DMS 273 (cell line): ENCODE data around the gene BAHD1.
A peak's percentile ranks its signal among the peaks of the same experiment; 100 is the strongest.

Experiments used
- DNase-seq: peaks from one replicate; lab custom pipeline; 2025; ENCODE audit not compliant: unreplicated experiment; lab: John Stamatoyannopoulos, UW

Gene BAHD1

DNA sequence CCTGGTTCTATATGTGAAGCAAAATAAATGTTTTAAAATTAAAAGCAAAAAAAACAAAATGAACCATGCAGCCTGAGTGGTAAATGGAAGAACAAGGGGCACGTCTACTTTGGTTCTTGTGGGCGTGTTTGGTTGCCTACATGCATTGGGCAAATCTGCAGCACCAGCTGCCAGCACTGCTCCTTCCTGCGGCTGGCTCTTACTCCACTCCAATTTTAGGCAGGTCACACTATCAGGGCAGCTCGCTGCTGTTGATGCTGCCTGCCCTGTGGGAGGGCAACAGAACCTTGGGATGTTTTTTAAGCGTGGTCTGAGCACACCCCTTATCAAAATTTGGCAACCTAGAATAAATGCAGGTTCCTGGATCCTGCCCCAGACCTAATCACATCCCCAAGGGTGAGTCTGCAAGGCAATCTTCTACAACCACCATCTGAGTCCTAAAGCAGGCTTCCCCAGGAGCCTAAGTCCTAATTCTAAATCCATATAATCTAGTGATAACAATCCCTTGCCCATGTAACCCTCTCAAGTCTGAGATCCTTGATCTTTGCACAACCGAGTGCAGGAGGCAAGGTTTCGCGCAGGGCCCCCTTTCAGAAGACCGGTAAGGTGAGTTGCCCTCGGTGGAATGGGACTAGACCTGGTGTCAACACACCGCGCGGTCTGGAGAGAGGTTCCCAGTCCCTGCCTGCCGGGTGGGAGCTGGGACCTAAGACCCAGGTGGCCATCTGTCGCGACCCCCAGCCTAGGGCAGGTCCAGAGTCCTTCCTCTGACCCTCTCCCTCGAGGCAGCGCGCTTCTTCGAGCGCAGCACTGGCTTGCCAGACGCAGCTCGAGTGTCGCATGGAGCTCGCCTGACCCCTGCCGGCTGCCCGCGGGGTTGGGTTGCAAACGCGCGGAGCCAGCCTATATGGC lies 19.3 kb upstream of the BAHD1 start:
- peak; percentile 86 for DNase-seq

DNA sequence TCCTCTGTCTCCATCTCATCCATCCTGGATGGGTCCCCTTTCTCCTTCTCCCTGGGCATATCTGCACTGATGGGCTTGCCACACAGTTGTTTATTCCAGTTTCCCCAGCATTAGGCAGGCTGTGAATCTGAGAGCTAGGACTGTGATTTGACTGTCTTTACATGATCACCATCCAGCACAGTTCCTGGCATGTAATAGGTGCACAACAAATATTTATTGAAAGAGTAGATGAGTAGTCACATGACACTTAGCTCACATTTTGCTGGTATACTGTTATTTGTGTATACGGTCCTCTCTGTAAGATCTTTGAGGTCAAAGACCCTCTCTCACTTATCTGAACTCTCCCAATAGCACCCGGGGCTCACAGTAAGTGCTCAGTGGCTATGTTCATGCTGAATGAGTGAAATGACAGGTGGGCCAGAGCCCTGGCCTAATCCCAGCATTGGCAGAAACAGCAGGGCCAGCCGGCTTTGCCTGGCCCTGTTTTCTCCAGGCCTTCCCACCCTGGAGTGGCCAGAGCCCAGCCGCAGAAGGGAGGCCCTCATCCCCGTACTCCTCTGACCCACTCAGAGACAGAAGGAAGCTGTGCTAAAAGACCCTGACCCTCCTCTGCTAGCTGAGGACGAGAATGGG lies 16.2 kb upstream of the BAHD1 start:
- no peak for DNase-seq

DNA sequence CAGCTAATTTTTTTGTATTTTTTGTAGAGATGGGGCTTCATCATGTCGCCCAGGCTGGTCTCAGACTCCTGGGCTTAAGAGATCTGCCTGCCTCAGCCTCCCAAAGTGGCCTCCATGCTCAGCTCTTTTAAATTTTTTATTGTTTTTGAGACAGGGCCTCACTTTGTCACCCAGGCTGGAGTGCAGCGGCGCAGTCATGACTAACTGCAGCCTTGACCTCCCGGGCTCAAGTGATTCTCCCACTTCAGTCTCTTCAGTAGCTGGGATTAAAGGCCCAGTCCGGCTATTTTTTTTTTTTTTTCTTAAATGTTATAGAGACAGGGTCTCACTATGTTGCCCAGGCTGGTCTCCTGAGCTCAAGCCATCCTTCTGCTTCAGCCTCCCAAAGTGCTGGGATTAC lies 15.1 kb upstream of the BAHD1 start:
- no peak for DNase-seq

DNA sequence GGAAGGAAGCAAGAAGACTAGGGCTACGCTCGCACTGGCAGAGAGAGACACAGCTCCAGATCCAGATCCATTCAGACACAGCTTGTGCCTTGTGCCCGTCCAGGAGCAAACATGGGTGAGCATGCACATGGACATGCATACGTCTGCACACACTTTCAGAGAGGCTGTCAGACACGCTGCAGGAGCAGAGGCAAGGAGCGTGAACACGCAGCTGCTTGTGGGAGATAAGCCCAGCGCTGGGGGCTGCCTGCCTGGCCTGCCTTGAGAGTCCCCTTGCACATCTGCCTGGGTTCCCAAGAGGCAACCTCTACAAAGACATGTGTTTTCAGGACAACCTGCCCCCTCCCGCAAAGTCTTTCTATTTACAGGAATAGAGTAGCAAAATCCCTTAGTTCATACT lies 13.6 kb upstream of the BAHD1 start:
- no peak for DNase-seq

DNA sequence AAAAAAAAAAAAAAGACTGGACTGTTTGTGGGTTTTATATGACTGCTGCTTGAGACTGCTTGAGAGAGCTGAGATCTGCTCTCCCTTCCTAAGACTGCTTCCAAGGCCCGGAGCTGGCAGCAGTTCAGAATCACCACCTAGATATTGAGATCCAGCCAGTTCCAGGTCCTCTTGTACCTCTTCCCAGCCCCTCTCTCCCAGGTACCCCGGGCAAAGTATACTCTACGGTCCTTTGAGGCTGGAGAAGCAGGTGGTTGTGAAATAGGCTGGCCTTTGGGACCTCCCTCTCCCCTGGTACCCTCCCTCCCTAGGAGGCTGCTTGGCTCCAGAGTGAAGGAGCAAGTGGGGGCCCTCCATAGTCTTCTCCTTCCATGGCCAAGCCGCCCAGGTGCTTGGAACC lies 12.6 kb upstream of the BAHD1 start:
- DNase-seq: no peak

DNA sequence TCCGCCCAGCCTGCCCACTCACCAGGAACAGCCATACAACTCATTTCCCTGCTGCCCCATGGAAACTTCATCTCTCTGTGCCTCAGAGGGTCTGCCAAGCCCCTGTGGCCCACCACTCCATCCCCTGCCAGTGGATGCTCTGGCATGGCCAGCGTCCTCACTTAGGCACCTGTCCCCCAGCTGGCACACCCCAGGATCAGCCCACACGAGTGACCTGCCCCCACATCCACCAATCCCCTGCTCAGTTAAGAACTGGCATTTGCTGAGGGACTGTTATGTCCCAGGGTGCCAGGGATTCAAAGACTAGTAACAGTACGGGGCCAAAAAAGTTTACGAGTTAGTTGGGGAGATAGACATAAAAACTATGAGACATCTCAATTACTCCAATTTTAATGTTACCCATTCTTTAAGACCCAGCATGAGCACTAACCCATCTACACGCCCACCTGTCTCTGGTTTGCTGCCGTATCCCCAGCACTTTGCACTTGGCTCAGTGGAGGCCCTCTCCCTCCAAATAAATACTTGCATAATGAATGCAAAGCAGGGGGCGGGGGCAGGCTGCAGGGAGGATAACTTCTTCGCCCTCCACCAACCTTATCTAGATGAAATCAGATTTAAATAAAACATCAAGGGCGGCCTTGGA lies 11.6 kb upstream of the BAHD1 start:
- no peak for DNase-seq

DNA sequence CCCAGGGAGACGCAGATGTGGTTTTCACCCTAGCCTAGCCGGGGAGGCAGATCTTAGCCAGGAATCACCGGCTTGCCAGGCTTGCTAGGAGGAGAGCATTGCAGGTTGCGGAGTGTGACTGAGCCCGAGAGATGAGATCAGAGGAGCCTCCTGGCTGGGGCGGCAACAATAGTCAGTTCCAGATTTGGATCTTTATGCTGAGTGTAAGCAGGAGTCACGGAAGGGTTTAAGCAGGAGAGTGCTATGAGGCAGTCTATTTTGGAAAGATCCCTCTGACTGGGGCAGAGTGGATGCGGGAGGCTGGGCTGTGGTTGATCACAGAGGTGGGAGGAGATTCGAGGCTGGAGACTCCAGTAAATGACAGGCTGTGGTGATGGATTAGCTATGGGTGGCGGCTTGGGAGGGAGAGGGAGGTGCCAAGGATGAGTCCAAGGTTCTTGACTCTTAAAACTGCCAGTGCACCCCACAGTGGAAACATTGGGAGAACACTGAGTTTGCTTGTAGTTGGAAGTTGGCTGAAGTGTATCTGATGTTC lies 10.4 kb upstream of the BAHD1 start:
- DNase-seq: peak; percentile 38

DNA sequence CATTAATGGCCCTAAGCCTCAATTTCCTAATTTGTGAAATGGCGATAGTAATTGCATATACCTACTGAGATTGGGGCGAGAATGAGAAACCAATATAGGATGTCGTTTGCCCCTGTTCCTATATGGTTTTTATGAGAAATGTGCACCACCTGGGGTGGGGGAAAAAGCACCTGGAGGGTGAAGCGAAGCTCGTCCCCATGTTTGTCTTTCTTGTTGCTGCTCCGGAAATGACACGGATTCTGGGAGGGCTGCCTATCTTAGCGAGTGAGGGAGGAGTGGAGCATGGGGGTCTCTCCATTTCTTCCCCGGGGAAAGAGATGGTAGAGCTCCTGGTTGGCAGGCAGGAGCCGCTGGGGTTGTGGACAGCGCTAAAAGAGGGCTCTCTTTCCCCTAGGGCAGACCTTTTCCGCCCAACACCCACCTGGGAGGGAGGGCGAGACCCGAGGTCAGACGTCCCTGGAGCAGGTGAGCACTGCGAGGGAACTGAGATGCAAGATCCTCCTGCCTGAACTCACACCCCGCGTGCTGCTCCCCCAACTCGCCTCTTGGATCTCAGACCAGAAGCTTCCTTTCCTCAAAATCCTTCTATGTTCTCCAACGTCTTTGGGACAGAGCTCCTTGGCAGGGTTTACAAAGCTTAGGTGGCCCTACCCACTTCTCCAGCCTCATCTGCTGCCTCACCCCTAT lies 5.6 kb upstream of the BAHD1 start:
- no peak for DNase-seq

DNA sequence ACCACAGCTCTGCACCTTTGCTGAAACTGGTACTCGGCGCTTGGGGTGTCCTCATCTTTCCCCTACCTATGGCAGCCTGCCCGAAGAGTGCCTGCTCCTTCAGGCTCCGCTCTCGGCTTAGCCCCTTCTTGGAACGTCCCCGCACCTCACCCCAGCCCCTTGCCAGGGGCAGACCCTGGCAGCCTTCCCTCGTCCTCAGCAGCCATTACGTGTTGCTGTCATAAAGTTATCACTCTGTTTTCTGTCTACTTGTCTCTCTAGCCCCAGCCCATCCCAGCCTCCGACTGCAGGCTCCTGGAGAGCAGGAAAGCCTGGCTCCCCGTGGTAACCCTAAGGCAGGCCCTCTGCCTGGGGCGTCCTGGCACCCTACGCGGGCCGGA lies 5.1 kb upstream of the BAHD1 start:
- no peak for DNase-seq

DNA sequence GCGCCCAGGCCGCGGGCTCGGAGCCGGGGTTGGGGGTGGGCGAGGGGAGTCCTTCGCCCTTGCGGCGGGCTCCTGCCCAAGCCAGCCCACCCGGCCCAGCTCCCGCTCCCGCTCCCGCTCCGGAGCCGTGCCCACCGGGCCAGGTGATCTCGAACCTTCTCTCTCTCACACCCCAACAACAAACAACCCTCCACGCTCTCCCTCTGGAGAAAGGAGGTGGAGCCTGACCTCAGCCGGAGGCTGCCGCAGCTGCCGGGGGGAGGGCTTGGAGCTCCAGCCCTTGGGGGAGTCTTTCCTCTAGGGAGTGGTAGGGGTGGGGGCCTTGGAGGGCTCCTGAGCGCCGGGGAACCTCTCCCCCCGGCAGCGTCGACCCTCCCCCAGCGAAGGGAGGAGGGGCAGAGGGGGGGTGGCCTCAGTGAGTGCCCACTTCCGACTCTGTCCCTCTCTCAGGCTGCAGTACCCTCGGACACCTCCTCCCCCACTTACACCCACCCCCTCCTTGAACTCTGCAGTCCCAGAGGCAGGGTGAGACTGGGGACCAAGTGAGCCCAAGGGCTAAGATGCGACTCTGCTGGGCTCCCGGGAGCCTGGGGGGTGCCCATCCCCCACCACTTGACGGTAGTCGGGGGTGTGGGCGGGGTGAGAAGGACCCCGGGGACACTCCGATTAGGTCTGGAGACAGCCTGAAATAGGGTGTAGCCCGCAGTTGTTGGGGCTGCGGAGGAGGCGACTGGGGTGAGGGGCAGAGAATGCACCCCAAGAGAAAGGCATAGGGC lies 4.4 kb upstream of the BAHD1 start:
- DNase-seq: peak; percentile 43

DNA sequence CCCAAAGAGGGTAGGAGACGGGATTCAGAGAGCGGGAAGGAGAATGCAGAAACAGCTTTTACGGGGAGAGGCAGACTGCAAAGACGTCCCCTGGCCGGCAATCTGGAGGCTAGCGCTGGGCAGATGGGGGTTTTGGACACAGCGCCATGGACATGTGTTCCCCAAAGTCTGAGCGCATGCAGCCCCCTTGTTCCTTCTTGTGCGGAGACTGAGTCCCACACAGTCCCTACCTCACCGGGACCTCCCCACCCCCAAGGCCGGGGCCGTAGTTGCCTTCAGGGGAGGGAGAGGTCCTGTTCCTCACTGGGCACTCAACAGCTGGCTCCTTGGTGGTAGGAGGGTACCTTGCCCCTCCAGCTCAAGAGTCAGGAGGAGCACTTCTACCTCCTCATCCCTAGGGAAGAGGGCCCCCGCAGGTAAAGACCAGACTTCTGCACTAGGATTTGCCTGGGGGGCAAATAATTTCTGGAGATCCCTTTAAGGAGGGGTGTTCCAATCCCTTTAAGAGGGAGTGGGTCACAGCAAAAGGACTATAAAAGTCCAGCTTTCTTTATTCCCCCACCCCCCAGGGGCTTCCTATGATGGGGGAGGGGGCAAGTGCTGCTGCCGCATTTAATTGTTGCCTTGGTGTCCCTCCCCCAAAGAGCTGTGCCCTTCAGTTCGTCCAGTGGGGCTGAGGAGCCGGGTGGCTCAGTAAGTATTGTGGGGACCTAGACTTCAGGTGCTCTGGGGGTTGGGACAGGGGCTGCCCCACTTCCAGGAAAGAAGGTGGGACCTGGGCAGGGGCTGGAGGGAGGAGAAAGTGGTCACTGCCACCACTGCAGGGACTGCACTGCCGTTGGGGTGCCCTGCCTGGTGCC lies 3.6 kb upstream of the BAHD1 start:
- DNase-seq: peak; percentile 36

DNA sequence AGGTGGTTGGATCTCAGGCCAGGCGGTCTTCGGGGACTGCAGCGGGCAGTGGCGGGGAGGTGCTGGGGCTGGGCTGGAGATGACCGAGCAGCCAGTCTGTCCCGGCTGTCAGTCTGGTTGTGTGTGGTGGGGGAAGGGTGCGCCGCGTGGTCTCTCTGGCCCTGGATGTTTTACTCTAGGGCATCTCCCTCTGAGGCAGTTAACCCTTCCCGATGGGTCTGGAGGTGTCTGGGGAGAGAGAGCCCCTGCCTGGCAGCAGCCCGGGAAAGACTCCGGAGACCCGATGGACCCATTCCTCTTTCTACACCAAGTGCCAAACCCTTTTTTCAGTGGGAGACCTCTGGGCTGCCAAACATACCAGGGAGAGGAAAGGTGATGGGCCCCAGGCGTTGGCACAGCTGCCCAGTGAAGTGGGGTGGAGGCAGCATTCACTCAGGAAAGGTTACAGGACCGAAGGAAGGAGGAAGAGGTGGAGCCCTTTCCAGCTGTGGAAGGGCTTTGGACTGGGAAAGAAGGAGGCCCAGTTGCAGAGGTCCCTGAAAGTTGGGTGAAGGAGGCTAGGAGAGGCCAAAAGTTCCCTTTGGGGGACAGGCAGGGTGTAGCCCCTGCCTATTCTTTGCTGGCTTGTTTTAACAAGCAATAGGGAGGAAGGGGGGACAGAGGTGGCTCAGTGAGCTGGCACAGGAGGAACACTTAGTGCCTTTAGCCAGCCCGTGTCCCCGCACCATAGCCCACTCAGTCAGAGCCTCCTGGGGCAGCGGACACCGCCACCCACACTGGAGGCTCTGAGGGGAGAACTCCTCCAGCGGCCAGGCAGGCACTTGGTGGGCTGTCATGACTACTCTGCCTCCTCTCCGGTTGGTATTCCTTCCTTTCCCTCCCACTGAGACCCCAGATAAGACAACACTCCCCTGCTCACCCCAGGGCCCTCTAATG lies 2.7 kb upstream of the BAHD1 start:
- no peak for DNase-seq

DNA sequence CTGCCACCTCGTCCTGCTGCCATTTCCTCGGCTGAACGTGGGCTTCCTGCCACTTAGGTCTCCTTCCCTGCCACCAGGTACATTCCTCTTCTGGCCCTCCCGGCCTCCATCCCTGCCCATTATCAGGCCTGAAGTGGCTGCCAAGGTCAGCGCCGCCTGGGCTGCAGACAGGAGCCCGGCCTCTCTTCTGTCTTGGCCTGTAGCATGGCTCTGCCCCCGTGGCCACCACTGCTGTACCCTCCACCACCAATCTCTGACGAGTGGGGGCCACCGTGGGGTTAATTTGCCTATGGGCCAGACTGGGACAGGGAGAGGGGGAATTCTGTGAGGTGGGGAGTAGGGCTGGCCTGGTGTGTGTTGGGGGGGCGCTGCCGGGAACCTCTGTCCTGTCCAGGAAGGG lies 2.0 kb upstream of the BAHD1 start:
- DNase-seq: no peak

DNA sequence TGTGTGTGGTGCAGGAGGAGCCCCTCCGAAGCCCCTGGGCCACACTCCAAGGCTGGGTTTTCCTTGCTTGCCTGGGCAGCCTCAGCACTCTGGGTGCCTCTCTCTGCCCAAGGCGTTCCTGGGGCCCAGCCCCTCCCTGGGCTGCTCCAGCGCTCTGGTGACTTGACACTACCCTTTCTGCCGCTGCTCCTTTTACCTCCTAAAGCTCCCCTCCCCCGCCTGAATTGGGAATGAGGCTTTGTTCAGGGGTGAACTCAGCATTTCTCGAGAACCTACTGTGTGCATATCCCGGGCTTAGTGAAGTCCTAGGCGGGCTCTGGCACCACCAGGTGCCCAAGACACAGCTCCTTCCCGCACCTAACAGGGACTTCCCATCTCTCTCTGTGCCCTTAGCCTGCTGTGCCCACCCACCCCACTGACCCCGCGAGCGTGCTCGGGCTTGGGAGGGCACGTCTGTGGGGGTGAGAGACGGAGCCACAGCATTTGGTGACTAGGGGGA lies 1.2 kb upstream of the BAHD1 start:
- DNase-seq: peak; percentile 73

DNA sequence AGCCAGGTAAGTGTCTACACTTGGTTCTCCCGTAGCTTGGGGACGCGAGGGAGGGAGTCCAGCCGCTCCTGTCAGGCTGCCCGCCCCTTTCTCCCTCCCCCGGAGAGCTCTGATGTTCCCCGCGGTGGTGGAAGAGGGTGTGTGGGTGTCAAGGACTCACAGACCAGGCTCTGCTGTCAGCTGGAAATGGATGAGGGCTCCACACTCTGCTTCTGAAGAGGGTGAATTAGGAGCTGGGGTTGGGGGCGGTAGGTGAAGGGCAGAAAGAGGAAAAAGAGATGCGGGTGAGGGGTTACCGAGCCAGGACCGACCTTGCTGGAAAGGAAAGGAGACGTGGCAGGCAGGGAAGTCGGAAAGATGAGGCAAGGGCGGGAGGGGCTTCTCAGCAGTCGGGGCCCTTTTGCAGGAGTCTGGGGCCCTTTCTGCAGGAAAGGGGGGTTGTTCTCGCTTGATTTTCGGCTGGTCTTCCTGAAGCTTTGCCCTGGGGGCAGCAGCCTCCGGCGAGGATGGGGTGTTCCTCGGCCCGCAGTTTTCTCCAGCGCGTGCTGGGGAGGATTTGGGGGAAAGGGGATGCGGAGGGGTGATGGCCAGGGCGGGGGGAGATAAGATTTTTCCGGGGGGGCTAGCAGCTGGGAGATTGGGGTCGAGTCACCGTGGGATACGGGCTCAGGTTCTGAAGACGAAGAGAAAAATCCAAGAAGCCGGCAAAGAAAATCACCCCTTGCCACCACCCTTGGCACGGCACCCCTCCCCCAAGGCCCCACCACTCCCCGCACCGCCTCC lies 602 bp upstream of the BAHD1 start:
- DNase-seq: peak; percentile 65

DNA sequence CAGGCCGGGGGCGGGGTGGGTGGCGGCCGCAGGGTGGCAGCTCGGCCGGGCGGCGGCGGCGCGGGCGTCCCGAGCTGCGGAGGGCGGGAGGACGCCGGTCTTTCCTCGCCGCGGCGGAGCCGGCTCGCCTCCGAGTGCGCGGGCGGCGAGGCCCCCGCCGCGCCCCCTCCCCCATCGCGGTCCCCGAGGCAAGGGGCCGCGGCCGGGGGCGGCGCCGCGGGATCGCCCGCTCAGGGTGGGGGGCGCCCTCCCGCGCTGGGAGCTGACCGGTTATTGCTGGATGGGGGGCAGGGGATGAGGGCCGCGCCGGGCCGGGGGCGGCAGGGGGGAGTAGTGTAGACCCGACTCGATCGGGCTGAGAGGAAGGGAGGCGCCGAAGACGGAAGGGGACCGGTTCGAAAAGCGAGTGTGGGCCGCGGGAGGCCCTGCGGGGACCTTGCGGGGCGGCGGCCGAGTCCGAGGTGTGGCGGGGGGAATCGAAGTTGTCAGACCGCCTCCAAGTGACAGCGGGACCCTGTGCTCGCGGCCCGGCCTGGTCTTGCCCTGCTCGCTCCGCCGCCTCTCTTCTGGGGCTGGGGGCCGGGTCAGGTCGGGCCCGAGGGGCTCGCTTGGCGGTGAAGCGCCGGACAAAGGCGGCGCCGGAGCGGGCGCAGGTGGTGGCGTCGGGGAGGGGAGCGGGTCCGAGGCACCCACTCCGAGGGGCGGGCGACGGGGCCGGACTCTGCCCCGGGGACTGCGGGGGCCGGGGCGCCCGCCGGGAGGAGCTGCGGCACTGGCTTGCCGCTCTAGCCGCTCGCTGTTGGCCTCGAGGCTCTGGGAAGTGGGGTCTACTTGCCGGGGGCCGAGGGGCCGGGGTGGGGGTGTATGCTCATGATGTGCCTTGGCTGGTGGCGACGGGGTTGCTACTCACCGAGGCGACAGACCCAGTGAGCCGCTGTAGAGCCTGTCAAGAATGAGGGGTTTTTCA lies 1.1 kb downstream of the BAHD1 start:
- peak; percentile 47 for DNase-seq
